ENCODE measurements around the gene RERE.
"Not testable (repeated sequence)": the region's sequence is repeated elsewhere in the genome, so short reads cannot be mapped to it uniquely, and the experiment has no call there.

The RERE gene

GRCh38 chr1:8464377-8464776 lies 353.1 kb downstream of the RERE start:
- DNase-seq = no peak

GRCh38 chr1:8463144-8463927 lies 354.1 kb downstream of the RERE start:
- DNase-seq = no peak

- no peak for DNase-seq
Measured at GRCh38 chr1:8462371-8462892, 355.0 kb downstream of the RERE start.

- no peak for DNase-seq
Measured at GRCh38 chr1:8461351-8462110, 355.9 kb downstream of the RERE start.

- DNase-seq = no peak
Measured at GRCh38 chr1:8460784-8461183, 356.7 kb downstream of the RERE start.

GRCh38 chr1:8460132-8460544 lies 357.3 kb downstream of the RERE start:
- no peak for DNase-seq

- DNase-seq = no peak
Measured at GRCh38 chr1:8458607-8459006, 358.8 kb downstream of the RERE start.

GRCh38 chr1:8457760-8458381 lies 359.6 kb downstream of the RERE start:
- DNase-seq = no peak

GRCh38 chr1:8456991-8457390 lies 360.4 kb downstream of the RERE start:
- DNase-seq = no peak

- no peak for DNase-seq
Measured at GRCh38 chr1:8456308-8456912, 361.0 kb downstream of the RERE start.

GRCh38 chr1:8455700-8456307 lies 361.6 kb downstream of the RERE start:
- no peak for DNase-seq

- no peak for DNase-seq
Measured at GRCh38 chr1:8450312-8450711, 367.1 kb downstream of the RERE start.

GRCh38 chr1:8448911-8449661 lies 368.4 kb downstream of the RERE start:
- no peak for DNase-seq

- not testable (repeated sequence) for DNase-seq
Measured at GRCh38 chr1:8448505-8448904, 368.9 kb downstream of the RERE start.

- DNase-seq = no peak
Measured at GRCh38 chr1:8447616-8448150, 369.8 kb downstream of the RERE start.

- not testable (repeated sequence) for DNase-seq
Measured at GRCh38 chr1:8446119-8446518, 371.3 kb downstream of the RERE start.

GRCh38 chr1:8443558-8444194 lies 373.8 kb downstream of the RERE start:
- DNase-seq = no peak

GRCh38 chr1:8441426-8441825 lies 376.0 kb downstream of the RERE start:
- no peak for DNase-seq

- no peak for DNase-seq
Measured at GRCh38 chr1:8439015-8439702, 378.3 kb downstream of the RERE start.

- no peak for DNase-seq
Measured at GRCh38 chr1:8438489-8438888, 379.0 kb downstream of the RERE start.

- DNase-seq = no peak
Measured at GRCh38 chr1:8437347-8437746, 380.1 kb downstream of the RERE start.

All from NK-92 treated with Interleukin-12 subunit alpha and Interleukin-12 subunit beta, amount 100 ng/mL, for 24 hours (cell line).